NCI-H774 (cell line): Measurements from ENCODE around the gene NFIA.

ENCODE experiments used
- DNase-seq: peaks from one replicate; lab custom pipeline; 2025; lab: John Stamatoyannopoulos, UW

Gene NFIA

GRCh38 chr1:61247051-61247825, 164.9 kb downstream of the NFIA start:
- no peak for DNase-seq

DNA sequence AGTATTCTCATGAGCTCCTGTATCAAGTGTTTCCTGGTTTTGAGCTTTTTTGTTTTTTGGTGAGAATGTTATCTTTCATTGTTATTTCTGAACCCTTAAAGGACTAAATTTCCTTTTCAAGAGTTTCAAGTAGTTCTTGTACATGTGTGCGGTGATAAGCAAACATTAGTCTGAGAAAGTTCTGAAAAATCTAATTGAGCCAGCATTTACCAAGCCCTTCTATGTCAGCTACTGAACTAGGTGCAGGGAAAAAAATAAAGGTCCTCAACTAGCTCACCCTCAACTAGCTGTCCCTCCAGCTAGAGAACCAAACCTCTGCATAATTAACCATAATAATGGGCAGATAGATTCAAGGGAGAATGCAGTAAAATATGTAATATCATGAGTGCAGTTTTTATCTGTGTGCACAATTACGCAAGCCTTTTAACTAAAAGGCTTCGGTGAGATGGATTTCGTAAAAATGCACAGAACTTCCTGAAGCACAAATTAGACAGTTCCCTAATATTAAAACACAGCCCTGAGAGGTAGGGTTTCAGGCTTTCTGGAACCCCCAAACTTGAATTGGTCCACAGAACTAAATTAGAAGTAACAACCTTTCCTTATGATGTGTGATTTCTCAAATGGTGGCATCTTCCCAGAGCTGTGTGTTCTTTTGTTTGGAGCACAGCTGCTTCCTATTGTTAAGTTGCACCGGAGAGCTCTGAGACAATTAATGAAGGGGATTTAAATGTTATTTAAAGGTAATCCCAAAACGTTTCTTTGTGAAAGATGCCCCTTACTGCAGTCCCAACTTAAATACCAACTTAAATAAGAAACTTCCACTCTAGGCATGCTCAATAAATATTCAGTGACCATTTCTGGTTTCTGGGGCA, 165.8 kb downstream of the NFIA start:
- DNase-seq, result no peak

DNA sequence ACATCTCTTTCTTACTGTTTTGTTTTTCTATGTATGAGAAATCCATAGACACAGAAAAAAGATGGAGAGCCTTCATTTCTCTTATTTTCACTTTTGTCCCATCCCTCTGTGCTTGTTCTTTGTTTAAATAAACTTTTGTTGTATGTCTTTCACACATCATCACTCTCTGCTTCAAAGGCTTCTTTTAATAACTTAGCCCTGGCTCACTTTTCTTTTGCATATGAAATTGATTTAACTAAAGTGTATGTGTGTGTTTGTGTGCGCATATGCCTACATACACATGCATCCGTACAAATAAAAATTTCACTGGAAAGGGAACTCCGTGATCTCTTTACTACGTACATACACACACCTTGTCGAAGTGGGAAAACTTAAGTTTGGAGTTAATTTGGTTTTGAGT, 168.6 kb downstream of the NFIA start:
- no peak for DNase-seq

GRCh38 chr1:61253059-61253735, 170.8 kb downstream of the NFIA start:
- DNase-seq, result peak; percentile 57

DNA sequence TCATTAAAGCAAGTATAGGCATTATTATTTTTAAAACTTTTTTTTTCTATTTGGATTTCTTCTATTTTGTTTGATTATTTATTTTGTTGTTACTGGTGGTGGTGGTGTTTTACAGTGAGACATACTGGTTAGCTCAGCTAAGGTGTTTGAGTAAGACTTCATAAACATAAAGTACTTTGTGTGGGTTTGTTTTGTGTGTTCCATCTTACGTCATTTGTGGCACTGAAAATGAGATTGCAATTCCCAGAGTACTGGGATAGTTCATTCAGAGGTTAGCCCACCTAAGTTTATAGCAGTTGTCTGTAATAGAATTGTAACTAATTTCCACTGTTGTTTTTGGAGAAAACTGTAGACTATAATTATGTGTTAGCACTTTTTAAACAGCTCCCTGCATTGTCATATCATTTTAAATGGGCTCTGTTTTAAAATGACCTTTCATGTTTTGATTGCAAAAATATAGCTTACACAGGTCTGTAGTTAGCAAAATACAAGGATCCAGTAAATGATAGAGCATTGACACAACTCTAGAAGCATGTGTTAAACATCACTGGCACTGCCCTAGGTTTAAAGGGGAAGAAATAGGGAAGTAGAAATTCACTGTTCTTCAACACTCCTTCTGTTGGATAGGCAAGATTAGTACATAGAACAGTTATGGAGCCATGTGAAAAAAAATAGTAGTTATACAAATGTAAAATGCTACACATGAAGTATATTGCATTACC, 171.7 kb downstream of the NFIA start:
- DNase-seq, result no peak

DNA sequence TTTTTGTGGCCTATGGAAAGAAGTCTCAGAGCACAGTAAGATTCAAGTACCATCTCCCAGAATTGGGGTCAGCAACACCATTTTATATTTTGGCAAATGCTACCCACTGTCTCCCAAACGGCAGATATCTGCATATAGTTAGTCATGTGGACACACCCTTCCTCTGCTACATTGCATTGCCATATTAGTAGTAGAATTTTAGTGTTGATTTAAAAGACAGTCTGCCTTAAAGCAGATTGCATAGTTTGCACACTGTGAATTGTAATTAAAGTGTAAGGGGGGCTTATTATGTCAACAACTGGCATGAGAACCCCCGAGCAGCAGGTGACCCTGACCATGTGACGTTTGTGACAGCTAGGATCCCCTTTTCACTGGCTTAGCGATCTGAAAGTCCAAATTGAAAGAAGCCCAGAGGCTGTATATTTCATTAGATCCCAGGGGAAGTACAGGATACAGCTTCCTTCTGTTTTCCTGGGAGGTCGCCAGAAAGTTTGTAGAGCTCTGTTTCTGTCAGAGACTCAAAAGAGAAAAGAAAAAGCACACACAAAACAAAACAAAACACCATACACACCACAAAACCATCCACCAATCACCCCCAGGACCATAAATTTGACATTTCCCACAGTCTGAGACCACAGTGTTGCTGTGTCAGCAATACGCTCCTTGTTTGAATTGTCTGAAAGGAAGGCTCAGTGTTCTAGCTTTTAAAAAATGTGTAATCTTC, 172.4 kb downstream of the NFIA start:
- DNase-seq, result no peak

GRCh38 chr1:61255358-61255703, 173.0 kb downstream of the NFIA start:
- no peak for DNase-seq

GRCh38 chr1:61259379-61260148, 177.2 kb downstream of the NFIA start:
- DNase-seq, result no peak

DNA sequence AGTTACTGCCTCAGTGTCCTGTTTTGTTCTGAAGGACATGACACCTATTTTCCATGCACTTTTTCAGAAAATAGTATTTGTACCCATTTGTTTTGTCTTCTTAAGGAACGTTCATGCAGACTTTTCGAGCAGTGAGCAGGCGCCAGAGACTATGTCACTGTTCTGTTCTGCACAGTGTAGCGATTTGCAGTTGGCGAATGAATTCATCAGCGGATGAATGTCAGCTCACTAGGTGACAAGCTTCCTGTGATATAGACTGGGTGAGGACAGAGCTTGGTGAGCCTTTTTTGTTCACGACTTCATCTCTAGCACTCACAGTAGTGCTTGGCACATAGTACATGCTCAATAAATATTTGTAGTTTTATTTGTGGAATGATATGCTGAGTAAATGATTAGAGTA, 177.8 kb downstream of the NFIA start:
- no peak for DNase-seq

DNA sequence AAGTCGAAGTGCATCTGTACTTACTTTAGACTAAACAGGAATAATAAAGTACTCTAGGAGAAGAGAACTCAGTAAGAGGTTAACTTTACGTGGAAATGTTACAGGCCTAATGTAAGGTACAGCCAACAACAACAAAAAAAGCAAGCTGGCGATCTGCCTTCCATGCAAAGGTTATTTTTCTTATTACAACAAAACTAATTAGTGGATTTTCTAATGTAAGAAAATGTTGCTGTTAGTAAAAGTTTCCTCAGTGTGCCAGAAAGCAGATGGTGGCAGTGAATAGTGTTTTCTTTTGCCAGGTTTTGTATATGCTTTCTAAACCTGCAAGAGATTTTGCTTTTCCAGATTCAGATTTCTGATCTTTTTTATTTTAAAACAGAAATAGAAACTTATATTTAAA, 179.2 kb downstream of the NFIA start:
- DNase-seq, result no peak

GRCh38 chr1:61263905-61264824, 181.8 kb downstream of the NFIA start:
- no peak for DNase-seq

DNA sequence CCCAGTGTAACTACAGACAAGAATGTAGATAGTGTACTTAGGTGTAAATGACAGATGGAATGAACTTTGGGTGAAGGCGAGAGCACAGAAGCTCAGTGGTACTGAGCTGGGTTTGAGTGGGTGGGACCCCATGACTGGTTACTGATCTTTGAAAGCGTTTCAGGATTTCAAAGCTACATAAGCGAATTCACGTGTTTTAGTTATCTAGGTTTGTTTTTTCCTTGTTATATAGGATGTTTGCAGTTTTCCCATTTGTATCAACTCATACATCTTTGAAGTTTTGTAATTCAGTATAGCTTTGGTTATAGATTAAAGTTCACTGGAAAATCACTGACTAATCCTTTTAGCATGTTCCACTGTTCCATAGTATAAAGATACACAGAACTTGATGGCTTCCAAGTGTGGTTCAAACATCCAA, 182.5 kb downstream of the NFIA start:
- DNase-seq, result no peak

DNA sequence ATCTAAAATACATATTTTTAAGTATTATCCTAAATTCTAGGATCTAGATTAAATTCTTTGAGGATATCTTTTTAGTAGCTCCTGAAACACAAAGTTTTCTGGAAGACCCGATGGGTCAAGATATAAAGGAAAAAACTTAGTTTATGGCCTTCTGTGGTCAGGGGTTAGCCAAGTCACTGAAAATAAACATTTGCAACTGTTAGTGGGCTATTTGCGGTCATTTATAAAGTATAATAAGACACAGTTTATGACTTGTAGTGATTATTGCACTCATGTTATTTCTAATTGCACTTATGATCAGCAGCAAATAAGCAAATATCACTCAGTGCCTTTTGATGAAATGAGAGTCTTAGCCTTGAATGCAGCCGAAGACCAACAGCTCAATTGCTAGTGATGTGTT, 183.3 kb downstream of the NFIA start:
- DNase-seq, result no peak

DNA sequence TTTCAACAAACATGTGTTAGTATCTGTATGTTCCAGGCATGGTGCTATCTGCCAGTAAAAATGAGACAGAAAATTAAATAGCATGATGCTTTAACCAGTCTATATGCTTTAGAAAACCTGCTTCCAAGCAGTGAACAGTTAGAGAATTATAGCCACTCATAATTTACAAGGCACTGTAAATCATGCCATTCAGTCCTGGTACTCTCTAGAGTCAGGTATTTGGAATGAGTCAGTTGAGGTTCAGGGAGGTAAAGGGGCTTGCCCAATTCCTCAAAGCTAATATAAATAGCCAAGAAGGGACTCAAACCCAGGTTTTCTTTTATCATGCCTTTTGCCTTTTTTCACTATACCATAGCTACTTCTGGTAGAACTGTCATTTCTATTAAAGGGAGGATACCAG, 184.4 kb downstream of the NFIA start:
- no peak for DNase-seq

DNA sequence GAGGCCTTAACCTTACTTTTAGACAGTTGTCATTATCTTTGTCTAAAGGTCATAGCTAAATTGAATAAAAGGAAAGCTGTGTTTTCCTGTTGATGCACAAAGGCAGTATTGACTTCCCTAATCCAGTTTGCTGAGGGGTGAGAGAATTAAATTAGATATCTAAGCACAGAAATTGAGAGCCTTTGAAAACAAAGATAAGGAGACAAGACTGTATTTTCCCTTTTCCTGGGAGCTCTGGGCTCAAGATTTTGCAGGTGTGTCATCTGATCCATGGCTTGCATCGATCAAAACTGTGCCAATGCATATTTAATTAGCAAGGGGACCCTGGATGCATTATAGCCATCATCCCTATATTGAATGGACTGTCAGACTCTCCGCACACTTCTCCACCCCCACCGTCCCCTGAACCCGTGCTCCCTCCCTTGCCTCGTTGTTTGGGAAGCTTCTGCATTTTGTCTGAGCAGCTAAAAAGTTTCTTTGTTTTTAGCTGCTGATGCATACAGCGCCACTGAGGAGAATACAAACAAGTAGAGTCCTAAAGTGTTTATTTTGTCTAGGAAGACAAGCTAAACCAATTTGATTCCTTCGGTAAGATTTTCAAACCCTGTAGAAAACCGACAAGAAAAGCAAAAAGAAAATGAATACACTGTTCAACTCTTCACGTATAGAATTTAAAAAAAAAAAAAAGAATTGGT, 186.3 kb downstream of the NFIA start:
- DNase-seq, result no peak

DNA sequence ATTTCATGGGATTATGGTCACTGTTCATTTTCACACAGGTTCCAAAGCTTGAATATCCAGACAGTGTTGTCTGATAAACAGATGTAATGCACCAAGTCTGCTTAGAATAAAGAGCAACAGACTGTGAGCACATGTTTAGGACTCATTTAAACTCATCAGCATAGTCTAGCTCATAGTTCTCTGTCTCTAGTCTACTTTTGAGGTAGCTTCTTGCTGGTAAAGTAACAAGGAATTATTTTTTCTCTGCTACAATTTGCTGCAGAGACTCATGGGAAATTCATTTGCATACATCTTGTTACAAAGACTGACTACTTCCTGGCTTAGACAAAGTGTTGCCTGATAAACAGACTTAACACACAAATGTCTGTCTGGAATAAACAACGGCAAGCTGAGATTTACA, 187.2 kb downstream of the NFIA start:
- DNase-seq, result no peak

GRCh38 chr1:61270107-61270506, 187.7 kb downstream of the NFIA start:
- no peak for DNase-seq

- no peak for DNase-seq
Measured at GRCh38 chr1:61270761-61271411, 188.5 kb downstream of the NFIA start.

DNA sequence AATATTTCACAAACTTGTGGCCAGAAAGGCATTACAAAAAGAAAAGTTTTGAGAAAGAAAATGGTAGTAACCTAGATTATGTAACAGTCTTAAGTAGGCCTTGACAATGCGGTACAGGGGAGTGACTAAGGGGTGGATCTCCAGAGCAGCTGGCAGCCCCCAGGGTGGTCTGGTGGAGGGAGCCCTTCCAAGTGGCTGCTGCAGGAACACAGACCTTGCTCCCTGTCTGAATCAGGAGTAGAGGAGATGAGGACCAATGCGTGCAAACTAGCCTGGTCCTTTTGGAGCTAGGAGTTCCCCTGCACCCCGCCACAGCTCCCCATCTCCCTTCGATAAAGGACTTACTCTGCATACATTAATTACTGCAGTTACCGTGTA, 189.0 kb downstream of the NFIA start:
- no peak for DNase-seq
